Measurements from ENCODE around the gene ENAM.
"Not testable (repeated sequence)": the region's sequence is repeated elsewhere in the genome, so short reads cannot be mapped to it uniquely, and the experiment has no call there.

ENAM gene

DNA sequence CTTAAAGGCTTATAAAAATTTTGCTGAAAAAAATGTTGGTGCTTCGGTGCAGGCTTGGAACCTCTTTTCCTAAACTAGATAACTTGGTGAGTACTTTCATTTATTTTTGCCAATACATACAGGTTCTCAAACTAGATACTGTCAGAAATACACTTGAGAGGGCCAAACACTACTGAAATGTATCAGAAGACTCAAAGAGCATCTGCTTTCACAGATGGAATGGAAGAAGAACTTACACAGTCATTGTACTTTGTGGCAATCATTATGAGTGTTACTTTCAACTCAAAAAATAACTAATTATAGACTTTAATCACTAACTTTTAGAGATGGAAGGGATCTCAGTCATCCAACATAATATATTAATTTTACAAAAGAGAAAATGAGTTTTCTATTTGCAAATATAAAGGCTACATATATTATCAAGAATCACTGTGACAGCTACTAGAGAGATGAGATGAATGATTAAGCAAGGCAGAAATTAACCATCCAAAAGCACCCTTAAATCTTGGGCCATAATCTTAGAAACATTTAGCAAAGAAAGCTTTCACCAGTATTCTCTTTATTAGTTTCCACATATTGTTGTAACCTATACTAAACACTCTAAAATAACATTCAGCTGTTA lies 1.0 kb downstream of the ENAM start:
- no peak for DNase-seq (ENCODE audit: low read depth, low spot score)

DNA sequence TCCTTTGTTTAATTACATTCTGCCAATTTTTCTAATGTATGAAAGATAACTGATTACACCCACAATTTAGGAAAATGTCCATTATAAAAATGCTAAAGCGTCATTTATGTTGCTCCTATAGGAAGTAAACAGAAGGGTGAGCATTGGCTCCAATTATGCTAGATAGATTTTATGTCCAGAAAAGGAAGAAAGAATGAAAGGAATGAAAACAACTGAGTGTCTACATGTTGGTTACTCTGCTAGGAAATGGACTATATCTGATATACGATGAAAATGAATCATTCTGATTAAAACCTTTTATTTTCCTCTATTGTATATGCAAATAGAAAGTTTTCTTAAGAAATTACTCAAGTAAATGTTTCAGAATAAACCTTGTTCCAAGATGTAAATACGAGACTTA lies 1.6 kb downstream of the ENAM start:
- no peak for DNase-seq (ENCODE audit: low read depth, low spot score)

DNA sequence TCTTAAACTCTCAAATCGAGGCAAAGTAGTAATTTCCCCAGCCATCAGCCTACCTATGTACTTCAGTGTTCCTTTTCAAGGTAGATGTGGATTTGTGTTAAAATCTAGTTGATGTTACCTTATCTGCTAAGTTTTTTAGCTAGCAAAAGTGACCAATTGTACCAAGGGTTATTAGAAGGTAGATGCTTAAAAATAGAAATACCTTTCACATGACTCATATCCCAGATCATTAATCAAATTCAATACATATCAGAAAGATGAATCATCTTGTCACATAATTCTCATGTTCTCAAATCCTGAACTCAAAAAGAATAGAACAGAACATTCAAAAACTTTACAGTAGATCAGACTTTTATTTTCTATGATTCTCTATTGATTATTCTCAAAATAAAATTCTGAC lies 3.5 kb downstream of the ENAM start:
- DNase-seq (ENCODE audit: low read depth, low spot score) = no peak

DNA sequence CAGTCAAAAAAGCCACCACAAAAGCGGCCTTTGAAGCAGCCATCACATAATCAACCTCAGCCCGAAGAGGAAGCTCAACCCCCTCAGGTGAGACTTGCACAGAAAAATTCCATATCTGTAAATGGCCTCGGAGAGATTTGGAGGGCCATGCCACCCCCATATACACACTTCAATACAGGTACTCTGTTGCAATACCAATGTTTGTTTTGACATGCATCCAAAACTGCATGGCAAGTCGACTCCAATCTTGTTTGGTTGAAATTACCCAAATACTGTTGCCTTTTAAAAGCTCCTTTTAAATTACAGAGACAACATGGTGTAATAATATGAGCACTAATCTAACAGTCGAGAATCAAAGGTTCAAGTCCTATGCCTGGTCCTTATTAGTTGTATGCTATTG lies 5.9 kb downstream of the ENAM start:
- no peak for DNase-seq (ENCODE audit: low read depth, low spot score)

DNA sequence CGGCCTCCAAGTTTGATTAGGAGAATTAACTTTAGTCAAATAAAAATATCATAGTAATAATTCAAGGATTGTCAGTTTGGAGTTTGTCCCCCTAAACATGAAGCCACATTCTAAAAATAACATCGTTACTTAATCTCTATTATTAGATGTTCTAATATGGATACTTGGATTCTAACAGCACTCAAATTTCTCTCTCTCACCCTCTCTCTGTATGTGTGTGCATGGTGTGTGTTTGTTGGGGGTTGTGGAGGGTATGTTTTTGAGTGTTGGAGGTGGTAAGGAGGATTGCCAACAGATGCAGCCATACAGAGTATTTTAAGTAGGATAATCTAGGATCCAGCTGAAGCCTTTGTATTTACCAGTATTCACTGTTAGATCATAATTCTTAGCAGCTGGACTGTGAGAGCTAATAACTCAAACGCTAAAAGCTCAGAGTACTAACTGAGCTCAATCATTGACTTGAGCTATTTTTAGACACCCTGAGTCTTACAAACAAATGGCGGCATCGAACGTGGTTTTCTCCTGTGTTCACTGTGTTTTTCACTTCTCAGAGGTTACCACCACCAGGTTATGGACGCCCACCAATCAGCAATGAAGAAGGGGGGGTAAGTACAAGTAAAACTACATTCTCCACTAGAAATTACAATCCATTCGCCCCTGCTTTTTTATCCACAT lies 8.8 kb downstream of the ENAM start:
- DNase-seq (ENCODE audit: low read depth, low spot score) = no peak

DNA sequence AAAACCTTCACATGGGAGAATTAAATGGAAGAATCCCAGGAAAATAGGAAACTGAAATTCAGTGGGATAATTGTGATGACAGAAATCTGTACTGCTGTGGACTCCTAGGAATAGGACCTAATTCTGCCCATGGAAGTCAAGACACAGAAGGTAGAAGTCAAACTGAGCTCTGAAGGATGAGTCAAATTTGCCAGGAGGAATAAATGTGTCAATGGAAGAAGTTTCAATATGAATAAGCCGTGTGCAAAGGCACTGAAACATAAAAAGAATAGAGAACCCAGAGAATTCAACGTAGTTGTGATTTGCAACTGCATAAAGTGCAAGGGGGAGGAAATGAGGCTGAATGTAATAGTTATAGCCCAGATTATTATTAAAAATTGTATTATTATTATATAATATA lies 11.6 kb downstream of the ENAM start:
- DNase-seq (ENCODE audit: low read depth, low spot score) = no peak

DNA sequence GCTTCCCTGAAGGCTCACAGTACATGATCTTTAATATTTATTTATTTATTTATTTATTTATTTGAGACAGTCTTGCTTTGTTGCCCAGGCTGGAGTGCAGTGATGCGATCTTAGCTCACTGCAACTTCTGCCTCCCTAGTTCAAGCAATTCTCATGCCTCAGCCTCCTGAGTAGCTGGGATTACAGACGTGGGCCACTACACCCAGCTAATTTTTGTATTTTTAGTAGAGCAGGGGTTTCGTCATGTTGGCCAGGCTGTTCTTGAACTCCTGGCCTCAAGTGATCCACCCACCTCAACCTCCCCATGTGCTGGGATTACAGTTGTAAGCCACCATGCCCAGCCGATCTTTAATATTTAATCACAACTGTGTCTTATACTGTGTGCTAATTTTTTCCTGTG lies 22.2 kb downstream of the ENAM start:
- not testable (repeated sequence) for DNase-seq (ENCODE audit: low read depth, low spot score)

DNA sequence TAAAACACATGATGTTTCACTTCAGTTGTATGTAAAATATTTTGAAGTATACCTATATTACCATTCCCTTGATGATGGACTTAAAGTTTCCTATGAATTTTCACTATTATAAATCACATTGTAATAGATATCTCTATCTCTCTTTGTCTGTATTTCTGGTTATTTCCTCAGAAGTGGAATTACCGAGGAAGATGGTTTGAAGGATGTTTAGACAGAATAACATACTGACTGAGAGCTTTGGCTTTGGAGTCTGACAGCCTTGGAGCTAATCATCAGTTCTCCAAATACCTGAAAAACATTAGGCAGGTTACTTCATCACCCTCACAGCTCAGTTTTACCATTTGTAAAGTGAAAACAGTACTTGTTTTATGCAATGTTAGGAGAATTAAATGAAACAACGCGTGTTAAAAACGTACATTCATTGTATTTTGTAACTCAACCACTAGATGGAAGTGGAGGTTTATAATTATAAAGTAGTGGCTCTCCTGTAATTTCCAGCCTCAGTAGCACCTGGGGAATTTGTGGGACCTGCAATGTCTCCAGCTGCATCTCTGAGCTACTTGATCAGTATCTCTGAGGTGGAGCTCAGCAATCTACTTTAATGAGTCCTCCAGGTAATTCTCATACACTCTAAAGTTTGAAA lies 23.4 kb downstream of the ENAM start:
- no peak for DNase-seq (ENCODE audit: low read depth, low spot score)

DNA sequence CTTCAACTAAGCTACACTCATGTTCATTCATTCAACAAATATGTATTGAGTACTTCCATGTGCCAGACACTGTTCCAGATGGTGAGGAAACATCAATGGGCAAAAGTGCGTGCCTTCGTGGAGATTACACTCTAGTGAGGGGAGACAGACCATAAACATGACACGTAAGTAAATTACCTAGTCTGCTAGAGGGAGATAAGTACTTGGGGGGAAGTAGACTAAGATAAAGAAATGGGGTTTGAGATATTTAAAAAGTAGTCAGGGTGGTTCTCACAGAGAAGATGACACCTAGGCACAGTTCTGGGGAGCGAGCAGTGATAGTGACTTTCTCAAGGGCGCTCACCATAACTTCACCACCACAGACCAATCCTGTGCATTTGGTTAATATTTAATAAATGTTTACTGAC lies 26.1 kb downstream of the ENAM start:
- no peak for DNase-seq (ENCODE audit: low read depth, low spot score)

DNA sequence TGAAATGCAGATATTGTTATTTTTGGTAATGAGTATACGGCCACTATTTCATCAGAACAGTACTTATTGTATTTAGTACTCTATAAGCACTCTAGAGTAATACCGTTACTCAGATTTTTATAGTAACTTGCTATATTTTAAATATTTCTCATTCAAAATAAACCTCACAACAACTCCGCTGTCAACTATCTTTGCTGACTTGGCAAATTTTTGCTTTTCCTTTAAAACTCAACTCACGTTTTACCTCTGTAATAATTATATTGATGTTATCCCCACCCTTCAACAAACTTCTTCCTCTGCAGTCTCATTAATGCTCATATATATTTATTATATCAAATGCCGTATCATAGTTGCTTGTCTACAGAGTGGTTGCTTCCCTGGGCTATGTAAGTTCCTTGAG lies 28.8 kb downstream of the ENAM start:
- no peak for DNase-seq (ENCODE audit: low read depth, low spot score)

DNA sequence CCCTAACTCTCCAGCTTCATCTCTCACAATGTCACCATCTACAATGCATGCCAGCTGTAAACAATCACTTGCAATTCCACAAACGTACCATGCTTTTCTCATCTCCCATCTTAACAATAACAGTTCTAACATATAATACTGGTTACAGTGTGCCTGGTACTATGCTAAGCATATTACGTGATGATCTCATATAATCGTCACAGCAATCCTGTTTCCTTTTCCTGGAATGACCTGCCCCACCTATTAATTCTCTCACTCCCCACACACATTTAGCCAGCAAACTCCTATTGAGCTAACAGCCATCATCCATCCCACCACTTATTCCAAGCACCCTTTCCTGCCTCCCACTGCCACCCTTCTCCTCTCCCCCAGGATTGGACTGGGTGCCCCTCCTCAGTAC lies 29.9 kb downstream of the ENAM start:
- no peak for DNase-seq (ENCODE audit: low read depth, low spot score)

DNA sequence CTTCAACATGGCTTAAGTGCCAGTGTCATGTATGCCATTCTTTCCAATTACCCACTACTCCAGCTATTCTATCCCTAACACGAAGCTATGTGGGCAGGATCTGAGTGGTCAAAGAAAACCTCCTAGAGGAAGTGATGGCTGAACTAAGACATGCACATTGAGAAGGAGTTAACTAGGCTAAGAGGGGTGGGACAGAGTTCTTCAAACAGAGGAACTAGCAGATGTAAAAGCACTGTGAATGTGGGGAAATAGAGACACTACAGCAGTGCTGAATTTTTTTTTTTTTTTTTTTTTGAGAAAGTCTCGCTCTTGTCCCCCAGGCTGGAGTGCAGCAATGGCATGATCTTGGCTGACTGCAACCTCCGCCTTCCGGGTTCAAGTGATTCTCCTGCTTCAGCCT lies 31.6 kb downstream of the ENAM start:
- no peak for DNase-seq (ENCODE audit: low read depth, low spot score)

DNA sequence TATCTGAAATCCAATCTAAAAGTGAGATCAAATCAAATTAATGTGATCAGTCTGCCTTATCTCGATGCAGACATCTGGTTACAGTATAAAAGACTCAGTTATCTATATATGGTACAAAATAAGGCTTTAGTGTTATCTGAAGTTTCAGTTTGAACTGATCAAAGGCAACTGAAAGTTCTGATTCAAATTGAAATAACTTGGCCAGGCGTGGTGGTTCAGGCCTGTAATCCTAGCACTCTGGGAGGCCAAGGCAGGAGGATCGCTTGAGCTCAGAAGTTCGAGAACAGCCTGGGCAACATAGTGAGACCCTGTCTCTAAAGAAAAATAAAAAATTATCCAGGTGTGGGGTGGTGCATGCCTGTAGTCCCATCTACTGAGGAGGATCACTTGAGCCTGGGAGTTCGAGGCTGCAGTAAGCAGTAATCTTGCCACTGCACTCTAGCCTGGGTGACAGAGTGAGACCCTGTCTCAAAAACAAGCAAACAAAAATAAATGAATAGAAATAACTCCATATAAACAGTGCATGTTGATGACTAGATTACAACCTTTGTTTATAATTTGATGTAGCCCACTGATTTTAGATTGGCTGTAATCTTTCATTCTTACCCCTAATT lies 32.9 kb downstream of the ENAM start:
- not testable (repeated sequence) for DNase-seq (ENCODE audit: low read depth, low spot score)

DNA sequence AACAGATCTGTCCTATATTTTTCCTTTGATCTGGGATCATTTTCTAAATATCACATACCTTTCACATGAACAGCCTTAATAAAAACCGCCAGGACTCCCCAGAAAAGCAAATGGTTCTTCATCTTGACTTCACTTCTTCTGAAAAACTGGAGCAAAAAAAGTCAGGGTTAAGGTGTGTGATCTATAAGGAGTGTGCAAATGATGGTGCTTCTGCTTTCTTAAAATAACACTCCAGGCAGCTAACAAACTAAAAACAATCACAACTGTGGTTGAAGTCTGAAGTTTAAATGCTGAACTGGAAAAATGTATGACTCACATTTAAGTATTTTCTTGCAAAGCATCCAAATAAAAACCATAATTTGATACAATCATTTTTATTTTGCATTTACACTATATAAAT lies 37.8 kb downstream of the ENAM start, which contains the start of gene JCHAIN:
Gene JCHAIN, minus strand, starts transcription at position 140 of the 400 bp plus-strand sequence. Its CDS starts 18 bp downstream, at position 122.
- no peak for DNase-seq (ENCODE audit: low read depth, low spot score)

DNA sequence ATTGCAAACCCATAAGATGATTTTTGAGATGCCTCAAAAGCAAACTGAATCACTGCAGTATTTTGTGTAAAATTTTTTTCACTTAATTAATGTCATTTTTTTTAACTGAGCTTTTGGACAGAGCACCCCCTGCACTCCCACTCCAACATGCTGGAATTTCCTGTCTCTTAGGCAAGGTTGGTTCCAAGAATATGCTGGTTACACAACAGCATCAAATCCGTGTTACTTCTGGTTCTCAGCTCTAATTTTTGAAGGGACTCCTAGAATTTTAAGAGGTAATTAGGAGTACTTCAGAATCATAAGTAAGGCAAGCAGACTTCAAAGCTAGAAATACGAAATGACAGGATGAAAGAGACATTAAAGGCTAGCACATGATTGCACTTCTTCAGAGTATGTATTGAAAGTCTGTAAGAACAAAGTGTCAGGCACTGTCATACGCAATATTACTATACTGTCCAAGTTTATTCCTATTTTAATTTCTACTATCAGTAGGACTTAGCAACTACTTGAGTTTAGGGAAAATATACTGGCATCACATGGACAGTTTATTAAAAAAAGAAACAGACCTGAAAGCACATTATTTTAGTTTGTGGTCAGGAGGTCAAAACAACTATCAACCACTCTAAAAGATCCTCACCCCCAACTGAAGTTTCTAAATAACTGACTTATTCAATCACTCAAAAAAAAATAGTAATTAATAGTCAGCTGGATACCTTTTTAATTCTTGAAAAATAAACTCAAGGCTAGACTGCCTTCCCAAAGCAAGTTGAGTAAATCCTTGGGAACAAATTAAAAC lies 39.4 kb downstream of the ENAM start:
- DNase-seq (ENCODE audit: low read depth, low spot score) = no peak

DNA sequence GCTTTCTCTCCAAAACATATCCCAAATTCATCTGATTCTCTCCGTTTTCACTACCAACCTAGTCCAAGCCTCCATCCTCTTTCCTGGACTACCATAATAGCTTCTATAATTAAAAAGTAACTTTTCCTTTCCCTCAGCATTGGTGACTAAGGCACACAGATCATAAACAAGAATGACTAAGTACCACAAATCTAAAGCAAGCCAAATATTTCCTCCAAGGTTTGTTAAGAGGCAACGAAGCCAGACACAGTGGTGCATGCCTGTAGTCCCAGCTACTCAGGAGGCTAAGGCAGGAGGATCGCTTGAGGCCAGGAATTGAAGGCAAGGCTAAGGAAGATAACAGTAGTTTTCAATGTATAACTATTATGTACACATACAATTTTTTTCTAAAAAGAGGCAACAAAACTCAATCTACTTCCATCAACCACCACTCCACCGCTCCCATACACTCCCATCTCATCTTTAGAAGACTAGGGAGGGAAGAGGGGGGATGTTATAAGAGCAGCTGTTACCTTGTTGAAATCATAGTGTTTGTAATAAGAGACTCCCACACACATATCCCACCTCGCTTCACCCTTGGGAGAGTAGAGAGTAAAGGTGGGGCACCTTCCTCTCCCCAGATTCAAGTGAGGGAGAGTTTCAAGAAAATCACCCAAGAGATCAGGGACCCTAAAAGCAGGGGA lies 41.9 kb downstream of the ENAM start:
- DNase-seq (ENCODE audit: low read depth, low spot score) = no peak

DNA sequence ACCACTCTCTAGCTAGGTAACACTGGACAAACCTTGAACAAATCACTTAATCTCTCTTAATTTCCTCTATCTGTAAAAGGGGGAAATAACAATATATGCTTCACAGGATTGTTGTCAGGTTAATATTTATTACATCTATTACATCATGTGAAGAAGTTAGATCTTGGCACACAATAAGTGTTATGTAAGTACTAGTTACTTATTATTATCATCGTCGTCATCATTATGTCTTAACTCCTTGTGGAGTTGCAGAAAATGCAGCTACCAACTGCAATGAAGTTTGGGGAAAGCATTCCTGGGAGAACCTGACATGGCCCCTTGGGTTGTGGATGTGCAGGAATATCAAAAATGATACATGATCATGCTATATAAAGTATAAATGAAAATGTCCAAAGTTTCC lies 42.5 kb downstream of the ENAM start:
- no peak for DNase-seq (ENCODE audit: low read depth, low spot score)

DNA sequence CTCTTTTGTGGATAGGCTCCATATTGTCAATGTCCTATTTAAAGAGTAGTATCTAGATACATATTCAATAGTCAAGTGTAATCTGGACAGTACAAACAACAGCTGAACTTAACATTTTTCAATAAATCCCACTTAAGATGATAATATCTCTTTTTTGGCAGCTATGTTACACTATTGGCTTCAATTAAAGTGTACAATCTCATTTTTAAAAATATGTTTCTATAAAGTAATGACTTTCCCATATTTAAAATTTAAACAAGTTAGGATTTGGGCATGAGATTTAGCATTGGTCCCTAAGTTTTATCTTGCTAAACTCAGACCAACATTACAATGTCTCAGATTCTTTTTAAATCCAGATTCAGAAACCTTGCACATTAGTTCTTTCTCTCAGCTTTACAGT lies 45.6 kb downstream of the ENAM start:
- no peak for DNase-seq (ENCODE audit: low read depth, low spot score)

DNA sequence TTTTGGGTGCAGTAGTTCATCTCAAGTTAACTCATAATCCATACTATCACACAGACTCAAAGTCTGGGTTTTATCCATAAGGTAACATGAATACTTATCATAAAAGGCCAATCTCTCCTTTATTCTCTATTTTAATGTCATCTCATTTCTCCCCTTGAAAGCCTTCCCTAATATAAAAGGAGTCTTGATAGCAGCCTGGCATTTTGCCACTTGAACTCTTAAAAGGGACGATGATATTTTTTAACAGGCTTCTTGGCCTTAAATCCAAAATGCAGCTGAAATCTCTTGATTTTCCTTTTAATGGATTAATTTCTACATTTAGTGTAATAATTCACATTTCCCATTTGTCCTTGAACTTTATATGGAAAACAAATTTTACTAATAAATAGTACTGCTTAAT lies 46.2 kb downstream of the ENAM start:
- no peak for DNase-seq (ENCODE audit: low read depth, low spot score)

DNA sequence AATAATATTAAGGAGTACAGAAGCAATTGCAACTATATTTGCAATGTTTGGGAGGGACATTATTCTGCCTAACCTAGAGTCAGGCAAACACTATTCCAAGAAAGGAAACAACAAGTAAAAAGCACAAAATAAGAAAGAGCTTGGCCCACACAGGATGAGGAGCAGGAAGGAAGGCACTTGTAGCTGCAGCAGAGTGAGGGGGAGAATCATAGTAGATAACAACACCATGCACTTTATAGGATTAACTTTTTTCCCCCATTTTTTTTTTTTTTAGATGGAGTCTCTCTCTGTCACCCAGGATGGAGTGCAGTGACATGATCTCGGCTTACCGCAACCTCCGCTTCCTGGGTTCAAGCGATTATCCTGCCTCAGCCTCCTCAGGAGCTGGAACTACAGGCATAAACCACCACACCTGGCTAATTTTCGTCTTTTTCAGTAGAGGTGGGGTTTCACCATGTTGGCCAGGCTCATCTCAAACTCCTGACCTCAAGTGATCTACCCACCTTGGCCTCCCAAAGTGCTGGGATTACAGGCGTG lies 48.1 kb downstream of the ENAM start:
- DNase-seq (ENCODE audit: low read depth, low spot score) = no peak

DNA sequence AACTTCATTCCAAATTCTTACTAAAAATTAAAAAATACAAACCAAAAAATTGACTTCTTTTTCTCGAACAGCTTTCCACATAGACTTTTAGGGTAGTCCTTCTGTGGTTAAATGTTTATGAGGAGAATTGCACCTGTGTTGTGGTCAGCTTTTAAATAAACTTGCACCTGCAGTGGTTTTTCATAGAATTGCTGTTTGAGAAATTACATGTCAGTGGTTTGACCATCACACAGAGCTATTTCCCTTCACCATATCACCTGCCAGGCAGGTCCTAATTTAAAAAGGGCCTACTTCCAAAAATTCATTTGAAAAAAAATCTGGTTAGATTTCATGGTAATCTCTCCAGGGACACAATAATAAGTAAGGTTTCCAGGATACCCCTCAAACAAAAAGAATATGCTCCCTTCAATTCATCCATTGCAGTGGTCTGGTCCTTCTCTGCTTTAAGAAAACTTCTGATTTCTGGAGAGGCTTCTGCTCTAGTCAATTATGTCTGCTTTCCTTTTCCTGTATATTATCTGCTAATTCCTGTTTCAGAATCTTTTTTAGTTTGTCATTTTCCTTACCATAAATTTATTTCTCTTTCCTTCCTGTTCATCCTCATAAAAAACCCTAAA lies 49.9 kb downstream of the ENAM start:
- no peak for DNase-seq (ENCODE audit: low read depth, low spot score)

Data from activated naive CD8-positive, alpha-beta T cell treated with anti-CD3 and anti-CD28 coated beads, Interleukin-2, amount 50 U/mL, for 16 hours (primary cell).